HepG2 (cell line): ENCODE results near the gene PEX13. TPM values are rescaled to one million over a fixed set of nuclear protein-coding genes. Genes with fewer than 3 reads are reported as not detected.
A peak's percentile ranks its signal among the peaks of the same experiment; 100 is the strongest.

Source experiments
- ARNTL ChIP-seq: sonication (generic); formaldehyde crosslinking; IDR thresholded peaks from 2 replicates; pipeline ENCODE4 v1.4.0; 2020; ENCODE audit warnings: mild to moderate bottlenecking, missing genetic modification reagents
- BRD4 ChIP-seq: sonication (generic); formaldehyde crosslinking; IDR thresholded peaks from 2 replicates; pipeline ENCODE4 v1.4.0; 2020; ENCODE audit warnings: missing genetic modification reagents
- CBFB ChIP-seq: sonication (generic); formaldehyde crosslinking; IDR thresholded peaks from 2 replicates; pipeline ENCODE4 v1.4.0; 2020; ENCODE audit warnings: missing genetic modification reagents
- CREB1 ChIP-seq, 2 experiments: fragments of 450-650 bp in 1 of 2; IDR thresholded peaks; 2 replicates each; pipeline ENCODE4 v1.6.1; 2016 to 2017; ENCODE audit warnings: control low read depth in 1 of 2, mild to moderate bottlenecking in 1 of 2, missing compliant biosample characterization in 1 of 2, missing genetic modification characterization in 1 of 2
- EED ChIP-seq: sonication (generic); formaldehyde crosslinking; IDR thresholded peaks from 2 replicates; pipeline ENCODE4 v1.5.0; 2020; ENCODE audit warnings: mild to moderate bottlenecking, missing genetic modification reagents
- FOSL2 ChIP-seq: sonication (generic); formaldehyde crosslinking; IDR thresholded peaks from 2 replicates; pipeline ENCODE4 v1.4.0; 2020; ENCODE audit warnings: missing genetic modification reagents
- MAF1 ChIP-seq: sonication (generic); formaldehyde crosslinking; IDR thresholded peaks from 2 replicates; pipeline ENCODE4 v1.5.0; 2020; ENCODE audit warnings: missing genetic modification reagents, borderline replicate concordance
- NCOA1 ChIP-seq: sonication (generic); formaldehyde crosslinking; IDR thresholded peaks from 2 replicates; pipeline ENCODE4 v1.9.0; 2021; ENCODE audit warnings: missing genetic modification reagents
- NONO ChIP-seq, 2 experiments: fragments of 450-650 bp in 1 of 2; sonication (generic) in 1 of 2; formaldehyde crosslinking in 1 of 2; IDR thresholded peaks in 1 of 2; conservative IDR thresholded peaks in 1 of 2; 2 replicates each; pipeline versions ENCODE4 v1.6.1 to v1.8.0; 2017 to 2022; ENCODE audit warnings: mild to moderate bottlenecking in 1 of 2, missing genetic modification reagents in 1 of 2, moderate library complexity in 1 of 2
- RARA ChIP-seq: IDR thresholded peaks from 2 replicates; pipeline ENCODE4 v1.6.1; 2016; ENCODE audit warnings: missing genetic modification reagents, missing compliant biosample characterization
- SNAPC2 ChIP-seq: sonication (generic); formaldehyde crosslinking; IDR thresholded peaks from 2 replicates; pipeline ENCODE4 v1.8.1; 2022; ENCODE audit warnings: mild to moderate bottlenecking, missing genetic modification reagents
- SRSF9 ChIP-seq: fragments of 200-400 bp; formaldehyde crosslinking; IDR thresholded peaks from 2 replicates; pipeline ENCODE4 v1.6.1; 2018; ENCODE audit warnings: borderline replicate concordance, mild to moderate bottlenecking, low read depth, low read length; ENCODE audit not compliant: insufficient read depth, poor library complexity, severe bottlenecking
- TBP ChIP-seq: sonication (generic); formaldehyde crosslinking; IDR thresholded peaks from 2 replicates; pipeline ENCODE4 v1.5.0; 2020; ENCODE audit warnings: missing genetic modification reagents
- U2AF1 ChIP-seq: fragments of 200-400 bp; formaldehyde crosslinking; optimal IDR thresholded peaks from 2 replicates; pipeline ENCODE3; 2017; ENCODE audit warnings: mild to moderate bottlenecking, low read depth, low read length
- ZC3H13 ChIP-seq: sonication (generic); formaldehyde crosslinking; IDR thresholded peaks from 2 replicates; pipeline ENCODE4 v1.8.1; 2023; ENCODE audit warnings: mild to moderate bottlenecking, missing genetic modification reagents, moderate library complexity
- ZNF354B ChIP-seq: sonication (generic); formaldehyde crosslinking; IDR thresholded peaks from 2 replicates; pipeline ENCODE4 v1.8.0; 2022; ENCODE audit warnings: mild to moderate bottlenecking, missing genetic modification reagents
- ZNF451 ChIP-seq: sonication (generic); formaldehyde crosslinking; IDR thresholded peaks from 2 replicates; pipeline ENCODE4 v1.5.0; 2020; ENCODE audit warnings: mild to moderate bottlenecking, missing genetic modification reagents
- ZNF510 ChIP-seq: sonication (generic); formaldehyde crosslinking; IDR thresholded peaks from 2 replicates; pipeline ENCODE4 v1.4.0; 2020; ENCODE audit warnings: low read depth, mild to moderate bottlenecking, missing genetic modification reagents
- ZSCAN12 ChIP-seq: sonication (generic); formaldehyde crosslinking; IDR thresholded peaks from 2 replicates; pipeline ENCODE4 v1.9.0; 2021; ENCODE audit warnings: mild to moderate bottlenecking, missing genetic modification reagents
- polyA plus RNA-seq, 8 experiments: library from polyadenylated mRNA; depleted of rRNA in 3 of 8; stranded (reverse) in 7 of 8; unstranded in 1 of 8; fragments of >200 nt; fragmentation: Illumina TruSeq in 4 of 8; extraction: Trizol in 4 of 8; gene quantifications; 2 replicates each; pipeline versions ENCODE4 v1.2.1 to v1.2.3, GENCODE V29; 2011 to 2016; ENCODE audit warnings: low read depth in 4 of 8, missing spikeins in 1 of 8, mixed read lengths in 1 of 8; ENCODE audit not compliant: insufficient read depth in 1 of 8
- total RNA-seq, 5 experiments: library from RNA; depleted of rRNA; stranded (reverse); fragments of >200 nt; fragmentation: Illumina TruSeq; extraction: Trizol; gene quantifications; 2 replicates each; pipeline ENCODE4 v1.2.3, GENCODE V29; 2016; ENCODE audit warnings: low read depth in 1 of 5
- TF ChIP-seq, protein P1 (sequence below): IDR thresholded peaks from 2 replicates; pipeline ENCODE4 v1.6.1; 2012; ENCODE audit warnings: low read length, improper control_type of control experiment
- TF ChIP-seq, protein P2 (sequence below): IDR thresholded peaks from 2 replicates; pipeline ENCODE4 v1.6.1; 2016; ENCODE audit warnings: control low read depth
- TF ChIP-seq, protein P3 (sequence below): sonication (generic); formaldehyde crosslinking; IDR thresholded peaks from 2 replicates; pipeline ENCODE4 v1.5.0; 2020; ENCODE audit warnings: missing genetic modification reagents
- TF ChIP-seq, protein P4 (sequence below): IDR thresholded peaks from 2 replicates; pipeline ENCODE4 v1.6.1; 2016; ENCODE audit warnings: missing compliant biosample characterization, missing genetic modification reagents, borderline replicate concordance

The PEX13 gene
- total and polyA plus RNA-seq, 2 of the 13 experiments (the other 11 are each of a cell fraction or from before 2014, with no cell fraction given): 47.9 to 75.9 TPM

DNA sequence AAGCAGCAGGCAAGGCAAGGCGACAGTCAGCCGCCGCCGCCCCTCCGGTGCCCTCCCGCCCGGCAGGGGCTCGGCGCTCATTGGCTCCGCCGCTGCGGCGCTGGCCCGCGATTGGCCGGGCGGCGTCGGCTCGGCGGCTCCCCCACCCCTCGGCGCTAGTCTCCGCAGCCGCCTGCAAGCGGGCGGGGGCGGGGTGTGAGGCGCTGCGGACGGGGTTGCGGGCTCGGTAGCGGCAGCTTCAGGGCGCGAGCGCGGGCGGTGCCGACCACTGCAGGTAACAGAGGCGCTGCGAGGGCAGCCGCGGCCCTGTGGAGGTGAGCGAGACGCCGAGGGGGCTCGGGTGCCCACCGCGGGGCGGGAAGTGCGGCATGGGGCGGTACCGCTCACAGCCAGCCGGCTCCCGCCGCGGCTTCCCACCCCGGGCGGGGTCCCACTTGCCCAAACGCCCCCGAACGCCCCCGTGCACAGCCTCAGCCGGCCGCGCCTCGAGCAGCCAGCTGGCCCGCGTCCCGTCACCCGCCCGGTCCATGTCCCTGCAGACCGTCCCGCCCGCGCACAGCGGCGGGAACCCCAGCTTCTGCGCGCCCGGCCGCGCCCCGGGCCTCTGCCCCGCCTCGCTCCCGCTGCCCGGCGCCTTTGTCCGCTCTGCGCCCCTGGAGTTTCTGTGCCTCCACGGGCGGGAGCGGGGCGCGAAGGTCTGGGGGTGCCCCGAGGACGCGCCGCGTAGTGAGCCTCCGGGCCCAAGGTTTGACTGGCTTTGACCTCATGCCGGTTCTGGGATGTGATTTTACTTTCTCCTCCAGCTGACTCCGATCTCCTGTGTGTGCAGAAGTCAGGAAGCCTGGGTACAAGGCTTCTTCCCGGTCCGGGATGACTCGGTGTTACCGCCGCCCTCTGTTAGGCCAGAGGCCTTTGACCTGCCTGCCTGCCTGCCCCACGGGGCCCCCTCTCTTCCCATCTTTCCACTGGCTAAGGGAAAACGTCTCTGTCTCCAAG is 48.5 kb downstream of the PEX13 start, which contains the start of gene SANBR (continued):
- TF ChIP-seq, protein P1, sequence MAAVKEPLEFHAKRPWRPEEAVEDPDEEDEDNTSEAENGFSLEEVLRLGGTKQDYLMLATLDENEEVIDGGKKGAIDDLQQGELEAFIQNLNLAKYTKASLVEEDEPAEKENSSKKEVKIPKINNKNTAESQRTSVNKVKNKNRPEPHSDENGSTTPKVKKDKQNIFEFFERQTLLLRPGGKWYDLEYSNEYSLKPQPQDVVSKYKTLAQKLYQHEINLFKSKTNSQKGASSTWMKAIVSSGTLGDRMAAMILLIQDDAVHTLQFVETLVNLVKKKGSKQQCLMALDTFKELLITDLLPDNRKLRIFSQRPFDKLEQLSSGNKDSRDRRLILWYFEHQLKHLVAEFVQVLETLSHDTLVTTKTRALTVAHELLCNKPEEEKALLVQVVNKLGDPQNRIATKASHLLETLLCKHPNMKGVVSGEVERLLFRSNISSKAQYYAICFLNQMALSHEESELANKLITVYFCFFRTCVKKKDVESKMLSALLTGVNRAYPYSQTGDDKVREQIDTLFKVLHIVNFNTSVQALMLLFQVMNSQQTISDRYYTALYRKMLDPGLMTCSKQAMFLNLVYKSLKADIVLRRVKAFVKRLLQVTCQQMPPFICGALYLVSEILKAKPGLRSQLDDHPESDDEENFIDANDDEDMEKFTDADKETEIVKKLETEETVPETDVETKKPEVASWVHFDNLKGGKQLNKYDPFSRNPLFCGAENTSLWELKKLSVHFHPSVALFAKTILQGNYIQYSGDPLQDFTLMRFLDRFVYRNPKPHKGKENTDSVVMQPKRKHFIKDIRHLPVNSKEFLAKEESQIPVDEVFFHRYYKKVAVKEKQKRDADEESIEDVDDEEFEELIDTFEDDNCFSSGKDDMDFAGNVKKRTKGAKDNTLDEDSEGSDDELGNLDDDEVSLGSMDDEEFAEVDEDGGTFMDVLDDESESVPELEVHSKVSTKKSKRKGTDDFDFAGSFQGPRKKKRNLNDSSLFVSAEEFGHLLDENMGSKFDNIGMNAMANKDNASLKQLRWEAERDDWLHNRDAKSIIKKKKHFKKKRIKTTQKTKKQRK: no peak
- TF ChIP-seq NONO (IDR thresholded peaks at IDR 0.05) (no peak), NONO (CRISPR knock-in tag; conservative IDR thresholded peaks at IDR 0.05) (peak; percentile 91; the same call in 1 of the 2 replicates), CBFB (CRISPR knock-in tag) (no peak), ZNF354B (no peak), ZSCAN12 (0 out of 2 replicates have a peak, but pooled peaks have one; percentile 25), FOSL2 (CRISPR knock-in tag) (peak; percentile 45), BRD4 (CRISPR knock-in tag) (peak; percentile 21; the same call in 1 of the 2 replicates), MAF1 (CRISPR knock-in tag) (no peak), ZC3H13 (CRISPR knock-in tag) (peak; percentile 94), SRSF9 (no peak), CREB1 (IDR thresholded peaks at IDR 0.05) (no peak), CREB1 (CRISPR knock-in tag; IDR thresholded peaks at IDR 0.05) (no peak), ZNF451 (CRISPR knock-in tag) (no peak), TBP (CRISPR knock-in tag) (no peak), EED (CRISPR knock-in tag) (peak; percentile 74; the same call in 1 of the 2 replicates), ARNTL (CRISPR knock-in tag) (no peak), RARA (CRISPR knock-in tag) (peak; percentile 48; the same call in 1 of the 2 replicates), SNAPC2 (CRISPR knock-in tag) (no peak), U2AF1 (no peak), ZNF510 (no peak), NCOA1 (no peak)
- TF ChIP-seq, protein P2, sequence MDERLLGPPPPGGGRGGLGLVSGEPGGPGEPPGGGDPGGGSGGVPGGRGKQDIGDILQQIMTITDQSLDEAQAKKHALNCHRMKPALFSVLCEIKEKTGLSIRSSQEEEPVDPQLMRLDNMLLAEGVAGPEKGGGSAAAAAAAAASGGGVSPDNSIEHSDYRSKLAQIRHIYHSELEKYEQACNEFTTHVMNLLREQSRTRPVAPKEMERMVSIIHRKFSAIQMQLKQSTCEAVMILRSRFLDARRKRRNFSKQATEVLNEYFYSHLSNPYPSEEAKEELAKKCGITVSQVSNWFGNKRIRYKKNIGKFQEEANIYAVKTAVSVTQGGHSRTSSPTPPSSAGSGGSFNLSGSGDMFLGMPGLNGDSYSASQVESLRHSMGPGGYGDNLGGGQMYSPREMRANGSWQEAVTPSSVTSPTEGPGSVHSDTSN (CRISPR knock-in tag): no peak
- TF ChIP-seq, protein P3, sequence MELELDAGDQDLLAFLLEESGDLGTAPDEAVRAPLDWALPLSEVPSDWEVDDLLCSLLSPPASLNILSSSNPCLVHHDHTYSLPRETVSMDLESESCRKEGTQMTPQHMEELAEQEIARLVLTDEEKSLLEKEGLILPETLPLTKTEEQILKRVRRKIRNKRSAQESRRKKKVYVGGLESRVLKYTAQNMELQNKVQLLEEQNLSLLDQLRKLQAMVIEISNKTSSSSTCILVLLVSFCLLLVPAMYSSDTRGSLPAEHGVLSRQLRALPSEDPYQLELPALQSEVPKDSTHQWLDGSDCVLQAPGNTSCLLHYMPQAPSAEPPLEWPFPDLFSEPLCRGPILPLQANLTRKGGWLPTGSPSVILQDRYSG (CRISPR knock-in tag): no peak
- TF ChIP-seq, protein P4, sequence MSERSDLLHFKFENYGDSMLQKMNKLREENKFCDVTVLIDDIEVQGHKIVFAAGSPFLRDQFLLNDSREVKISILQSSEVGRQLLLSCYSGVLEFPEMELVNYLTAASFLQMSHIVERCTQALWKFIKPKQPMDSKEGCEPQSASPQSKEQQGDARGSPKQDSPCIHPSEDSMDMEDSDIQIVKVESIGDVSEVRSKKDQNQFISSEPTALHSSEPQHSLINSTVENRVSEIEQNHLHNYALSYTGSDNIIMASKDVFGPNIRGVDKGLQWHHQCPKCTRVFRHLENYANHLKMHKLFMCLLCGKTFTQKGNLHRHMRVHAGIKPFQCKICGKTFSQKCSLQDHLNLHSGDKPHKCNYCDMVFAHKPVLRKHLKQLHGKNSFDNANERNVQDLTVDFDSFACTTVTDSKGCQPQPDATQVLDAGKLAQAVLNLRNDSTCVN (CRISPR knock-in tag): no peak; the same call in 1 of the 2 replicates
